SW 1271 (cell line): ENCODE results near the gene BCL6B.

Experiments
- DNase-seq, 2 experiments: peaks; one replicate each; lab custom pipeline; 2025; lab: John Stamatoyannopoulos, UW

BCL6B gene

DNA sequence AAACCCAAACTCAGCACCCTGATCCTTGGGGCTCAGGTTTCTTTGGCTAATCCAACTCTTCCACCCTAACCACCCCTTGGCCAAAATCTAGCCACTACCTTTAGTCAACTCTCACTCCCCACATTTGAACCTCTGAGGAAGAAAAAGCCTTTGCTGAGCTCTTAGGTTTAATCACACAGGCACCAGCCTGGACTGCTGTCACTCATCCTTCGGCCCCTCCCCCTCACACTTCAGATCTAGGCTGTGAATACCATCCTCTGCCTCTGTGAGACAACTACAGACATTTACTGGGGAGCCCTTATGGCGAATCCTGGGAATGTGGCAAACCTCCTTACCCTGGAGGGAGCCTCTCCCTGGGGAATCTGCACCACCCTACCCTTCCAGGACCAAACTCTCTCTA, 15.7 kb upstream of the BCL6B start:
- no peak for DNase-seq

DNA sequence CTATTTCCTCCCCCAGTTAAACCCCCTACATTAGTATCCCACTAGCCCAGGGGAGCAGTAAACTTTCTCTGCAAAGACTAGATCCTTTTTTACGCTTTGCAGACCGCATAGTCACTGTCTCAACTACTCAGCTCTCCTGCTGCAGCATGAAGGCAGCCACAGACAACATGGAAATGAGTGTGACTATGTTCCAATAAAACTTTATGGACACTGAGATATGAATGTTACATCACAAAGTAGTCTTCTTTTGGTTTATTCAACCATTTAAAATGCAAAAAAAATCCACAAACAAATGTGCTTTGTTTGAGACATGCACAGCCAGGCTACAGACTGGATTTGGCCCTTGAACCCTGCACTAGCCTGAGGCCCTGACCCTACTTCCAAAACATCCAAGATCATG, 12.3 kb upstream of the BCL6B start:
- DNase-seq: no peak

DNA sequence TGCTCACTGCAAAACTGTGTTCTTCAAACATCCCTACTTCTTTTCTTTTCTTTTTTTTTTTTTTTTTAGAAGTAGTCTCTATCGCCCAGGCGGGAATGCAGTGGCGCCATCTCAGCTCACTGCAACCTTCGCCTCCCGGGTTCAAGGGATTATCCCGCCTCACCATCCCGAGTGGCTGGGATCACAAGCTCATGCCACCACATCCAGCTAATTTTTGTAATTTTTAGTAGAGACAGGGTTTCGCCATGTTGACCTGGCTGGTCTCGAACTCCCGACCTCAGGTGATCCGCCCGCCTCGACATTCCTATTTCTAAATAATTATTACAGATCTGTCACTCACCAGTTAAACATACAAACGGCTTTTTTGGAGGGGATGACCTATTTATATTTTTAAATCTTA, 11.4 kb upstream of the BCL6B start:
- no peak for DNase-seq

DNA sequence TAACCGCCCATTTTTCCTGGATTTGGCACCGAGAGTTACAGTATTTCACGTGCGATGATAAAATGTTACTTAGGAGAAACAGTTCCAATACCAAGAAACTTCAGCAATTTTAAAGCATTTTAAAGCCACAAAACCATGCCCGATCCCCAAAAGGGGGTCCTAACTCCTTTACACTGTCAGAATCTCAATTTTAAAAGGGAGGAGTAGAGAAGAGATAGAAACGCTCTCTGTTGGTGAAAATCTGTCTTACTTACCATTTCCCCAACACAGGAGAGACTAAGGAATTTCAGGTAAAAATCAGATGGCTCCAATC, 11.0 kb upstream of the BCL6B start:
- no peak for DNase-seq

GRCh38 chr17:7014261-7014994, 8.4 kb upstream of the BCL6B start:
- peak; percentile 87 to 92 for DNase-seq

- no peak for DNase-seq
Measured at GRCh38 chr17:7014995-7015958, 7.6 kb upstream of the BCL6B start.

DNA sequence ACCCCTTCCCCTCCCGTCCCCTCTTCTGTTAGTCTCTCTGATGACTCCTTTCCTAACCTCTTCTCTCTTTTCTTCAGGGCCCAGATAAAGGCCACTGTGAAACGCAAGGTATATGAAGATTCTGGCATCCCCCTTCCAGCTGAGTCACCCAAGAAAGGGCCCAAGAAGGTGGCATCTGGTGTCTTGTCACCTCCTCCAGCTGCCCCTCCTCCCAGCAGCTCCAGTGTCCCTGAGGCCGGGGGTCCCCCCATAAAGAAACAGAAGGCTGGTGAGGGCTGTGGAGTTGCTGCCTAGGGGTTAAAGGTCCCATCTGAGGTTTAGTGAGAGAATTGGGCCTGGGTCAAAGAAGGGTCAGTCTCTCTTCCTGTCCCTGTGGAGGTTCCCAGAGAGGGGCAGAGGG, 6.4 kb upstream of the BCL6B start:
- no peak for DNase-seq

GRCh38 chr17:7016886-7017826, 5.7 kb upstream of the BCL6B start:
- DNase-seq: no peak

- no peak for DNase-seq
Measured at GRCh38 chr17:7017827-7018200, 5.0 kb upstream of the BCL6B start.

DNA sequence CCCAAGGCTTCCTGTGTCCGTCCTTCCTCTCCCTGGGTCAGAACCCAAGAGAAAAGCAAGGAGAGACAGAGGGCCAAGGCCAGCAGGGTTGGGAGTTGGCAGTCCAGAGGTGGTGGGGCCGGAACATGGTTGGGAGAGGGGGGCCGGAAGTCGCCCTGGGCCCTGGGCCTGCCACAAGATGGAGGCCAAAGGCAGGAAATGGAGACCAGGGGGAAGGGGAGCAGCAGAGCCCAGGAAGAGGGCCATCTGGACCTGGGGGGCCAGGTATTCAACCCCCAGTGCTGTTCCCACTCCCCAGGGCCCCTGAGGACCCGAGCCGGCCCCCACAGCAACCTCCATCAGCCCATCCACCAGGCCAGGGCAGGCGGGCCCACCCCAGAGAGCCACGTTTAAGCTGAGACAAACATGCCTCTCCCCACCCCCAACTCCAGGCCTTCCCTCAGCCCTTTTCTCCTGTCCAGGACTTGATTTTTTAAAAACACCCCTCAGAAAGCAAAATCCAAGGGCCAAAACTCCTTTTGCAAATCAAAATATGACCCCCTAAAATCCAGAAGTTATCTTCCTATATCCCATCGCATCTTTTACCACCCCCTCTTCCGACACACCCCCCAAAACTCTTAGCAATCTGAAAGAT, 4.4 kb upstream of the BCL6B start:
- DNase-seq: no peak

DNA sequence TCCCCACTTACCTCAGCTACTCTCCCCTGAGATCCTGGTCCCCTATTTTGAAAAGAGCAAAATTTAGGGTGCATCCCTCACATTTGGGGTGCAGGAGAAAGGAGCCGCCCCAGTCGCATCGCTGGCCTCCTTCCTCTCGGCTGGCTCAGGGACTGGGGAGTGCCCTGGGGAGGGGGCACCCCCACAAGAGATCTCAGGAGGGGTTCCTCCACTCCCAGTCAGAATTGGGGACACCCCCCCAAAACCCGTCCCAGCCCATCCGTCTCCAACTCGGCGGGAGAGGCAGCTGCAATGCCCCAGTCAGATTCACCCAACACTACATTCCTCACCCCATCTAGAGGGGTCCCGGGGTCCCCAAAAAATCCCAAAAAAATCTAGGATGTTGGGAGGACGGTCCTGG, 3.5 kb upstream of the BCL6B start:
- no peak for DNase-seq

GRCh38 chr17:7019839-7020519, 2.9 kb upstream of the BCL6B start:
- DNase-seq: peak in 1 of 2 experiments; percentile 16

- no peak for DNase-seq
Measured at GRCh38 chr17:7020894-7021664, 1.8 kb upstream of the BCL6B start.

- DNase-seq: peak in 1 of 2 experiments; percentile 13
Measured at GRCh38 chr17:7021993-7022778, 664 bp upstream of the BCL6B start.

DNA sequence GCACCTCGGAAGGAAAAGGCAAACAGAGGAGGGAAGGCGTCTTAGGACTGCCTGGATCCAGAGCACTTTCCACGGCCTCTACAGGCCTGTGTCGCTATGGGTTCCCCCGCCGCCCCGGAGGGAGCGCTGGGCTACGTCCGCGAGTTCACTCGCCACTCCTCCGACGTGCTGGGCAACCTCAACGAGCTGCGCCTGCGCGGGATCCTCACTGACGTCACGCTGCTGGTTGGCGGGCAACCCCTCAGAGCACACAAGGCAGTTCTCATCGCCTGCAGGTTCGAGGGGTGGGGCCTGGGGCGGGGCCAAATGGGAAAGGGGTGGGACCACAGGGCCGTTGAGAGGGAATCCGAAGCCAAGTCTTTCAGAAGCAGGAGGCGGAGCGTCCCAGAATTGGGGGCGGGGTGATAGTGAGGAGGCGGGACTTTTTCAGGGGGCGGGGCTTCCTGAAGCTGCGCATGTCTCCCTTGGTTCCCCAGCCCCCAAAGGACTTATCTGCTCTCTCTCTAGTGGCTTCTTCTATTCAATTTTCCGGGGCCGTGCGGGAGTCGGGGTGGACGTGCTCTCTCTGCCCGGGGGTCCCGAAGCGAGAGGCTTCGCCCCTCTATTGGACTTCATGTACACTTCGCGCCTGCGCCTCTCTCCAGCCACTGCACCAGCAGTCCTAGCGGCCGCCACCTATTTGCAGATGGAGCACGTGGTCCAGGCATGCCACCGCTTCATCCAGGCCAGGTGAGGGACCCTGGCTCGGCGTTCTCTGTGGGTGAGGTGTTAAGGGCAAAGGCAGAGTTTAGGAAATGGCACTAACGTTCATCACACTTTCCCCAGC, 939 bp downstream of the BCL6B start:
- DNase-seq: peak in 1 of 2 experiments; percentile 24

- DNase-seq: no peak
Measured at GRCh38 chr17:7024402-7024785, 1.5 kb downstream of the BCL6B start.

- no peak for DNase-seq
Measured at GRCh38 chr17:7025245-7025644, 2.4 kb downstream of the BCL6B start.

- DNase-seq: no peak
Measured at GRCh38 chr17:7026471-7027115, 3.7 kb downstream of the BCL6B start.
